GM06990 (cell line): ENCODE measurements around the gene VTI1A.
"Not testable (repeated sequence)": the region's sequence is repeated elsewhere in the genome, so short reads cannot be mapped to it uniquely, and the experiment has no call there.

Experiments
- DNase-seq: peaks from one replicate; pipeline ENCODE4 v3.0.0-alpha.2; 2011; ENCODE audit not compliant: insufficient read length; ENCODE audit errors: extremely low read depth
- H3K27me3 ChIP-seq: replicated peaks from 2 replicates; pipeline ENCODE4 v1.6.0; 2011; ENCODE audit warnings: low read length; ENCODE audit not compliant: control insufficient read depth, insufficient read depth
- H3K36me3 ChIP-seq: 2 replicates; pipeline ENCODE4 v1.5.1; 2011; ENCODE audit warnings: low read length; ENCODE audit not compliant: control insufficient read depth, insufficient read depth
- H3K4me3 ChIP-seq: replicated peaks from 2 replicates; pipeline ENCODE4 v1.5.1; 2011; ENCODE audit warnings: low read depth, mild to moderate bottlenecking, control low read depth, low read length
- CTCF ChIP-seq: IDR thresholded peaks from 2 replicates; pipeline ENCODE4 v1.5.1; 2011; ENCODE audit warnings: low read length, control low read depth, mild to moderate bottlenecking, inconsistent platforms; ENCODE audit not compliant: insufficient read depth, poor library complexity, severe bottlenecking

Gene VTI1A

GRCh38 chr10:112728997-112729396, 282.0 kb downstream of the VTI1A start:
- Histone ChIP-seq H3K27me3 (no peaks in the 10 kb centered on the region), H3K4me3 (no peak overlapping the region), H3K36me3 (no peaks in the 10 kb centered on the region)
- no peak for TF ChIP-seq CTCF
- DNase-seq = no peak

GRCh38 chr10:112731450-112731849, 284.4 kb downstream of the VTI1A start:
- not testable (repeated sequence) for H3K4me3 ChIP-seq, DNase-seq, H3K27me3 ChIP-seq, H3K36me3 ChIP-seq

GRCh38 chr10:112732277-112732921, 285.4 kb downstream of the VTI1A start:
- H3K36me3 ChIP-seq = no peaks in the 10 kb centered on the region
- DNase-seq = no peak
- no peak overlapping the region for H3K4me3 ChIP-seq
- no peak for TF ChIP-seq CTCF
- no peaks in the 10 kb centered on the region for H3K27me3 ChIP-seq

- TF ChIP-seq CTCF = no peak
- no peak for DNase-seq
- Histone ChIP-seq H3K27me3 (no peaks in the 10 kb centered on the region), H3K36me3 (peaks cover 1% of the 10 kb centered on the region; the same call in 1 of the 2 replicates), H3K4me3 (no peak overlapping the region)
These were observed 288.2 kb downstream of the VTI1A start for GRCh38 chr10:112735041-112735695.

- Histone ChIP-seq H3K27me3 (no peaks in the 10 kb centered on the region), H3K4me3 (no peak overlapping the region), H3K36me3 (peaks cover 1% of the 10 kb centered on the region; the same call in 1 of the 2 replicates)
- no peak for TF ChIP-seq CTCF
- DNase-seq = no peak
These were observed 291.9 kb downstream of the VTI1A start for GRCh38 chr10:112738606-112739591.
